Peyer's patch (tissue), 4 donors: Measurements from ENCODE around the gene GUCY1B1.

Source experiments
- CTCF ChIP-seq, 6 experiments: fragments of 450-650 bp in 4 of 6; fragments of 200-600 bp in 2 of 6; sonication (generic) in 1 of 6; IDR thresholded peaks; one replicate each; pipeline ENCODE4 v1.5.1; 2017 to 2019; ENCODE audit warnings: antibody characterized with exemption in 6 of 6, mild to moderate bottlenecking in 3 of 6, moderate library complexity in 1 of 6
- POLR2A ChIP-seq, 2 donors: fragments of 450-650 bp; IDR thresholded peaks; one replicate each; pipeline ENCODE4 v1.5.1; 2017; ENCODE audit warnings: antibody characterized with exemption in 2 of 2, mild to moderate bottlenecking in 2 of 2, moderate library complexity in 2 of 2

- TF ChIP-seq POLR2A (IDR thresholded peaks at IDR 0.05) (no peak), CTCF (IDR thresholded peaks at IDR 0.05) (no peak)
Observed at GRCh38 chr4:155709918-155710317, 48.9 kb upstream of the GUCY1B1 start.
